ENCODE results near the gene PAF1. TPM values are rescaled to one million over a fixed set of nuclear protein-coding genes. Genes with fewer than 3 reads are reported as not detected.

The PAF1 gene
- polyA plus RNA-seq, 1 donor (not counting 4 experiments of a cell fraction or from before 2014, with no cell fraction given), result 39.4 TPM

GRCh38 chr19:39352381-39353255 is 38.3 kb downstream of the PAF1 start:
- Histone ChIP-seq H2AFZ (ENCODE audit: control insufficient read depth, low read length) (no peak overlapping the region), H3K36me3 (ENCODE audit: control insufficient read depth in 2 of 2, extremely low read depth in 1 of 2, insufficient read depth in 2 of 2, low read length in 2 of 2) (peaks cover 28 to 43% of the 10 kb centered on the region in 2 experiments), H3K4me3 (ENCODE audit: control insufficient read depth in 2 of 3, extremely low read depth in 1 of 3, insufficient read depth in 2 of 3, low read depth in 1 of 3, low read length in 3 of 3) (no peak overlapping the region), H3K27me3 (ENCODE audit: control insufficient read depth, extremely low read depth, insufficient read depth, low read length) (no peaks in the 10 kb centered on the region), H4K20me1 (ENCODE audit: control insufficient read depth, extremely low read depth, insufficient read depth, low read length) (no peaks in the 10 kb centered on the region), H3K9ac (ENCODE audit: control insufficient read depth, extremely low read depth, insufficient read depth, low read length) (no peak overlapping the region), H3K9me3 (ENCODE audit: control insufficient read depth, low read depth, low read length) (no peaks in the 10 kb centered on the region), H3K27ac (ENCODE audit: control insufficient read depth, insufficient read depth, low read length) (no peak overlapping the region), H3K4me2 (ENCODE audit: control insufficient read depth, extremely low read depth, insufficient read depth, low read depth, low read length) (no peak overlapping the region), H3K4me1 (ENCODE audit: control insufficient read depth, extremely low read depth, insufficient read depth, low read length) (no peaks in the 10 kb centered on the region), H3K79me2 (ENCODE audit: control insufficient read depth, insufficient read depth, low read length) (peaks cover 10% of the 10 kb centered on the region), H3K9me1 (ENCODE audit: control insufficient read depth, extremely low read depth, insufficient read depth, low read length) (no peaks in the 10 kb centered on the region)
- TF ChIP-seq EZH2 (IDR thresholded peaks at IDR 0.05; ENCODE audit: low read length), result no peak
- TF ChIP-seq CTCF (optimal IDR thresholded peaks at IDR 0.05 in 1 of 3, IDR thresholded peaks at IDR 0.05 in 1 of 3, conservative IDR thresholded peaks at IDR 0.05 in 1 of 3; ENCODE audit: extremely low read depth in 1 of 3, insufficient read depth in 2 of 3, low read length in 3 of 3), result no peak
- DNase-seq (ENCODE audit: low read depth, low spot score), result no peak
- no peak for FAIRE-seq
- dilution Hi-C loops (cut with MboI; ENCODE audit: extremely low pct_ligation_motif_present, low sequenced_read_pairs), result no loop called here

- H3K27ac ChIP-seq (ENCODE audit: control insufficient read depth, insufficient read depth, low read length), result no peak overlapping the region
- no peak overlapping the region for H3K4me3 ChIP-seq (ENCODE audit: control insufficient read depth in 2 of 3, extremely low read depth in 1 of 3, insufficient read depth in 2 of 3, low read depth in 1 of 3, low read length in 3 of 3)
- TF ChIP-seq EZH2 (IDR thresholded peaks at IDR 0.05; ENCODE audit: low read length), result no peak
- TF ChIP-seq CTCF (optimal IDR thresholded peaks at IDR 0.05 in 1 of 3, IDR thresholded peaks at IDR 0.05 in 1 of 3, conservative IDR thresholded peaks at IDR 0.05 in 1 of 3; ENCODE audit: extremely low read depth in 1 of 3, insufficient read depth in 2 of 3, low read length in 3 of 3), result no peak
- no peaks in the 10 kb centered on the region for H3K4me1 ChIP-seq (ENCODE audit: control insufficient read depth, extremely low read depth, insufficient read depth, low read length)
- H3K9me3 ChIP-seq (ENCODE audit: control insufficient read depth, low read depth, low read length), result no peaks in the 10 kb centered on the region
- no peak overlapping the region for H3K9ac ChIP-seq (ENCODE audit: control insufficient read depth, extremely low read depth, insufficient read depth, low read length)
- dilution Hi-C loops (cut with MboI; ENCODE audit: extremely low pct_ligation_motif_present, low sequenced_read_pairs), result no loop called here
- H3K79me2 ChIP-seq (ENCODE audit: control insufficient read depth, insufficient read depth, low read length), result peaks cover 17% of the 10 kb centered on the region
- H4K20me1 ChIP-seq (ENCODE audit: control insufficient read depth, extremely low read depth, insufficient read depth, low read length), result no peaks in the 10 kb centered on the region
- peaks cover 21 to 40% of the 10 kb centered on the region in 2 experiments for H3K36me3 ChIP-seq (ENCODE audit: control insufficient read depth in 2 of 2, extremely low read depth in 1 of 2, insufficient read depth in 2 of 2, low read length in 2 of 2)
- no peaks in the 10 kb centered on the region for H3K9me1 ChIP-seq (ENCODE audit: control insufficient read depth, extremely low read depth, insufficient read depth, low read length)
- FAIRE-seq (no peak), DNase-seq (ENCODE audit: low read depth, low spot score) (no peak)
- H3K4me2 ChIP-seq (ENCODE audit: control insufficient read depth, extremely low read depth, insufficient read depth, low read depth, low read length), result no peak overlapping the region
- H3K27me3 ChIP-seq (ENCODE audit: control insufficient read depth, extremely low read depth, insufficient read depth, low read length), result no peaks in the 10 kb centered on the region
- H2AFZ ChIP-seq (ENCODE audit: control insufficient read depth, low read length), result no peak overlapping the region
Observed at GRCh38 chr19:39351537-39352064, 39.3 kb downstream of the PAF1 start.

All from keratinocyte (primary cell).